PC-3 (cell line): ENCODE results near the gene GPC1. TPM values are rescaled to one million over a fixed set of nuclear protein-coding genes. Genes with fewer than 3 reads are reported as not detected.

Source experiments
- ATAC-seq: fragments of 200-7000 bp; cut with Tn5 transposase; 2 replicates; pipeline ENCODE4 v1.9.1; 2020; ENCODE audit warnings: mild to moderate bottlenecking, moderate library complexity
- BruUV-seq: library from RNA; stranded (reverse); fragments of 400-500 nt; replicated peaks from 2 replicates; lab custom pipeline; 2021; lab: Mats Ljungman, UMichigan
- CTCF ChIA-PET: fragments of 300-600 bp; sonication (Branson Sonifier 250); formaldehyde crosslinking; loops from one replicate; lab custom pipeline; 2022; ENCODE audit warnings: antibody characterized with exemption; lab: Charles Lee
- POLR2A ChIA-PET: fragments of 300-600 bp; sonication (Branson Sonifier 250); formaldehyde crosslinking; loops from one replicate; lab custom pipeline; 2022; ENCODE audit warnings: antibody characterized with exemption; ENCODE audit not compliant: unreplicated experiment; lab: Charles Lee
- DNase-seq: peaks from one replicate; pipeline ENCODE4 v3.0.0-alpha.2; 2015
- H2AFZ ChIP-seq: fragments of 300-600 bp; sonication (generic); 2 replicates; pipeline ENCODE4 v1.6.0; 2016; ENCODE audit warnings: antibody characterized with exemption, low read length
- H3F3A ChIP-seq: fragments of 300-600 bp; sonication (generic); one replicate; pipeline ENCODE4 v1.6.0; 2017; ENCODE audit warnings: antibody characterized with exemption, low read length, control low read depth, mild to moderate bottlenecking; ENCODE audit not compliant: unreplicated experiment
- H3K27ac ChIP-seq: fragments of 300-600 bp; sonication (generic); 2 replicates; pipeline ENCODE4 v1.5.1; 2016; ENCODE audit warnings: mild to moderate bottlenecking, low read length
- H3K27me3 ChIP-seq: fragments of 300-600 bp; sonication (generic); 2 replicates; pipeline ENCODE4 v1.6.1; 2016; ENCODE audit warnings: low read length, mixed read lengths
- H3K36me3 ChIP-seq: fragments of 300-600 bp; sonication (generic); 2 replicates; pipeline ENCODE4 v1.6.1; 2016; ENCODE audit warnings: low read depth, mixed run types, low read length, mixed read lengths
- H3K4me1 ChIP-seq: fragments of 300-600 bp; sonication (generic); 2 replicates; pipeline ENCODE4 v1.5.1; 2016; ENCODE audit warnings: low read length; ENCODE audit not compliant: insufficient read depth
- H3K4me2 ChIP-seq: fragments of 300-600 bp; sonication (generic); 2 replicates; pipeline ENCODE4 v1.6.0; 2016; ENCODE audit warnings: low read length
- H3K4me3 ChIP-seq: fragments of 300-600 bp; sonication (generic); 2 replicates; pipeline ENCODE4 v1.5.1; 2016; ENCODE audit warnings: mild to moderate bottlenecking, low read length, mixed read lengths
- H3K79me2 ChIP-seq: fragments of 300-600 bp; sonication (generic); 2 replicates; pipeline ENCODE4 v1.6.1; 2017; ENCODE audit warnings: low read length, mixed read lengths
- H3K9ac ChIP-seq: fragments of 300-600 bp; sonication (generic); 2 replicates; pipeline ENCODE4 v1.6.0; 2016; ENCODE audit warnings: mild to moderate bottlenecking, low read length
- H3K9me2 ChIP-seq: fragments of 300-600 bp; sonication (generic); replicated peaks from 2 replicates; pipeline ENCODE4 v1.6.1; 2016; ENCODE audit warnings: mixed run types, low read length, mixed read lengths
- H3K9me3 ChIP-seq: fragments of 300-600 bp; sonication (generic); 2 replicates; pipeline ENCODE4 v1.6.1; 2016; ENCODE audit warnings: low read length, mixed read lengths
- H4K20me1 ChIP-seq: fragments of 300-600 bp; sonication (generic); 2 replicates; pipeline ENCODE4 v1.6.1; 2016; ENCODE audit warnings: low read length, mixed read lengths
- CTCF ChIP-seq: fragments of 300-600 bp; sonication (generic); conservative IDR thresholded peaks from 2 replicates; pipeline ENCODE4 v1.5.1; 2017; ENCODE audit warnings: antibody characterized with exemption, low read depth, mild to moderate bottlenecking, low read length
- EZH2 ChIP-seq: fragments of 300-600 bp; sonication (generic); IDR thresholded peaks from one replicate; pipeline ENCODE4 v1.6.1; 2017; ENCODE audit warnings: antibody characterized with exemption, mild to moderate bottlenecking, low read length; ENCODE audit not compliant: unreplicated experiment
- EZH2phosphoT487 ChIP-seq: fragments of 300-600 bp; sonication (generic); IDR thresholded peaks from 2 replicates; pipeline ENCODE4 v1.6.1; 2018; ENCODE audit warnings: mild to moderate bottlenecking, antibody characterized with exemption, low read length, borderline replicate concordance
- intact Hi-C: fragments of 100-400 bp; cut with micrococcal nuclease; formaldehyde crosslinking; loops from 2 replicates; pipeline ENCODE4 v1.9.0; 2023
- total RNA-seq: library from RNA; depleted of rRNA; stranded (reverse); fragments of >200 nt; gene quantifications from 2 replicates; pipeline ENCODE4 v1.2.3, GENCODE V29; 2014

GPC1 gene
- total RNA-seq, 1 experiment from 2014 or later: 37.1 TPM

DNA sequence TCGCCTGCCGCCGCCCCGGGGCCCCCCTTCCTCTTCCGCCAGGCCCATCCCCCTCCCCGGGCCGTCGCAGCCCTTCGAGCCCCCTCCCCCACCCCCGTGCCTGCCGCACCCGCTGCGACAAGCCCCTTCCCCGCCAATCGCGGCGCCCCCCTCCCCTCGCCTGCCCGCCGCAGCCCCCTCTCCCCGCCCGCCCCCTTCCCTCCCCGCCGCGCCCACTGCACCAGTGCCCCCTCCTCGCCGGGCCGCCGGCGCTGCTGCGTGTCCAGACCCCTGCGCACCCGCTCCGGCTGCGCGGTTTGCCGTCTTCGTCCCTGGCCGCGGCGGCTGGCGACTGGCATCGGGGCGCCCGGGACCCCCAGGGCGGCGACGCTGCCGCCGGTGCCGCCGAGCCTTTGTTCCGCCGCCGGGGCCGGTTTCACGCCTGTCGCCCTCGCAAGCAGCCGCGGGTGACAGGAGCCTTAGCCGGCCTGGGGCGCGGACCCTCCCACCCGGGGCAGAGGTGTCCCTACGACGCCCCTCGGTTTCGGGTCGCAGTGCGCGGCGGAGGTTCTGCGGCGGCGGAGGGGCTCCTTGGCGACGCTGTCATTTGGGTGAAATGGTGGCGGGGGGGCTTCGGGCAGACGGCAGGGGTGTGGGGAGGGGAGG is 18.1 kb downstream of the GPC1 start:
- intact Hi-C loops: no loop called here
- H4K20me1 ChIP-seq: no peaks in the 10 kb centered on the region

GRCh38 chr2:240454106-240454901 is 18.8 kb downstream of the GPC1 start:
- Histone ChIP-seq H3K27ac (no peak overlapping the region), H3K4me2 (no peak overlapping the region), H3K9me3 (no peaks in the 10 kb centered on the region), H3K4me1 (no peaks in the 10 kb centered on the region; the same call in 1 of the 2 replicates), H4K20me1 (no peaks in the 10 kb centered on the region), H3K9ac (no peak overlapping the region), H3K36me3 (no peaks in the 10 kb centered on the region), H3K9me2 (no peaks in the 10 kb centered on the region), H3K79me2 (no peaks in the 10 kb centered on the region), H3K27me3 (no peaks in the 10 kb centered on the region), H3F3A (no peaks in the 10 kb centered on the region), H2AFZ (no peak overlapping the region), H3K4me3 (no peak overlapping the region)
- TF ChIP-seq EZH2phosphoT487 (no peak), EZH2 (no peak), CTCF (no peak)
- DNase-seq: no peak
- no peak for ATAC-seq
- intact Hi-C loops: no loop called here
- no TSS peak for BruUV-seq
- ChIA-PET CTCF (no interaction called here), POLR2A (no interaction called here)

More for the DNA sequence above, 18.1 kb downstream of the GPC1 start:
- Histone ChIP-seq H3K9me2 (no peaks in the 10 kb centered on the region), H3K79me2 (no peaks in the 10 kb centered on the region), H3K9me3 (no peaks in the 10 kb centered on the region), H3K4me2 (no peak overlapping the region), H2AFZ (no peak overlapping the region), H3K27ac (no peak overlapping the region), H3K36me3 (no peaks in the 10 kb centered on the region), H3F3A (no peaks in the 10 kb centered on the region), H3K4me3 (no peak overlapping the region), H3K27me3 (no peaks in the 10 kb centered on the region), H3K9ac (no peak overlapping the region), H3K4me1 (no peaks in the 10 kb centered on the region; the same call in 1 of the 2 replicates)
- DNase-seq: no peak
- no peak for TF ChIP-seq EZH2
- no peak for TF ChIP-seq EZH2phosphoT487
- no peak for TF ChIP-seq CTCF
- ChIA-PET CTCF (no interaction called here), POLR2A (no interaction called here)
- ATAC-seq: no peak
- BruUV-seq: no TSS peak

- Histone ChIP-seq H2AFZ (no peak overlapping the region), H3K9ac (no peak overlapping the region), H3F3A (no peaks in the 10 kb centered on the region), H3K36me3 (no peaks in the 10 kb centered on the region), H3K9me2 (no peaks in the 10 kb centered on the region), H3K4me1 (no peaks in the 10 kb centered on the region; the same call in 1 of the 2 replicates), H3K27ac (no peak overlapping the region), H3K9me3 (no peaks in the 10 kb centered on the region), H3K79me2 (no peaks in the 10 kb centered on the region), H4K20me1 (no peaks in the 10 kb centered on the region), H3K4me2 (no peak overlapping the region), H3K27me3 (no peaks in the 10 kb centered on the region), H3K4me3 (no peak overlapping the region)
- no peak for TF ChIP-seq EZH2phosphoT487
- no TSS peak for BruUV-seq
- DNase-seq (no peak), ATAC-seq (no peak)
- ChIA-PET CTCF (no interaction called here), POLR2A (no interaction called here)
- intact Hi-C loops: no loop called here
Observed at GRCh38 chr2:240455272-240455646, 19.8 kb downstream of the GPC1 start.
